ENCODE data around the gene PDE9A. TPM values are rescaled to one million over a fixed set of nuclear protein-coding genes. Genes with fewer than 3 reads are reported as not detected.
"Not testable (repeated sequence)": the region's sequence is repeated elsewhere in the genome, so short reads cannot be mapped to it uniquely, and the experiment has no call there.

The PDE9A gene
- polyA plus RNA-seq, 3 donors: 5.6 to 13.6 (median 6.2) TPM

DNA sequence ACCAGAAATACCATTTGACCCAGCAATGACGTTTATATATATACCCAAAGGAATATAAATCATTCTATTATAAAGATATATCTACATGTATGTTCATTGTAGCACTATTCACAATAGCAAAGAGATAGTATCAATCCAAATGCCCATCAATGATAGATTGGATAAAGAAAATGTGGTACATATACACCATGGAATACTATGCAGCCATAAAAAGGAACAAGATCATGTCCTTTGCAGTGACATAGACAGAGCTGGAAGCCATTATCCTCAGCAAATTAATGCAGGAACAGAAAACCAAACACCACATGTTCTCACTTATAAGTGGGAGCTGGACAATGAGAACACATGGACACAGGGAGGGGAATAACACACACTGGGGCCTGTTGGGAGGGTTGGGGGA is 55.5 kb downstream of the PDE9A start:
- H3K27ac ChIP-seq (ENCODE audit: low read depth, low read length): not testable (repeated sequence)
- WGBS, 3 donors: 87 to 90% (median 89%) methylated on average over 1 of the region's 1 CpG

DNA sequence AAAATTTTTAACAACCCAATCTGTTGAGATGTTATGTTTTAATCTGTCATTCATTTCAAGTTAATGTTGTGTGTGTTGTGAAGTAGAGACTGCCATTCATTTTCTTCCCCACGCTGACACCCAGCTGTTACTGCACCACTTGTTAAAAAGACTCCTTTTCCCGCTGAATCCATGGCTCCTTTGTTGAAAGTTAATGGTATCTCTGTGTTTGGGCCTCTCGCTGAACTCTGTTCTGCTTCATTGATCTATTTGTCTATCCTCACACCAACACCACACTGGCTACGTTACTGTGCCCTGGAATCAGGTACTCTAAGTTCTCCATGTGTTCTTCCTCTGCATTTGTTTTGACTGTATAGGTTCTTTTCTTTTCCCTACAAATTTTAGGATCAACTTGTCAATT is 58.2 kb downstream of the PDE9A start:
- H3K27ac ChIP-seq (ENCODE audit: low read depth, low read length): no peak overlapping the region
- 36 to 90% (median 88%) methylated on average over 4 of the region's 4 CpGs for whole genome bisulfite sequencing, 3 donors

DNA sequence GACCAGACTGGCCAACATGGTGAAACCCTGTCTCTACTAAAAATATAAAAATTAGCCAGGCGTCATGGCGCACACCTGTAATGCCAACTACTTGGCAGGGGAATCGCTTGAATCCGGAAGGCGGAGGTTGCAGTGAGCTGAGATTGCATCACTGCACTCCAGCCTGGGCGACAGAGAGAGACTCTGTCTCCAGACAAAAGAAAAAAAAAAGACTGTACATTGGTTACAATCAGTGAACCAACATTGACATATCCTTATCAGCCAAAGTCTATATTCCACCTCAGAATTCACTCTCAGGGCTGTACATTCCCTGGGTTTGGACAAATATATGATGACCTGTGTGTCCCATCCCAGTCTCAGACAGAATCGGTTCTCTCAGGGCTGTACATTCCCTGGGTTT is 62.0 kb downstream of the PDE9A start:
- H3K27ac ChIP-seq (ENCODE audit: low read depth, low read length): not testable (repeated sequence)
- WGBS, 3 donors: 81 to 97% (median 92%) methylated on average over 7 of the region's 7 CpGs

DNA sequence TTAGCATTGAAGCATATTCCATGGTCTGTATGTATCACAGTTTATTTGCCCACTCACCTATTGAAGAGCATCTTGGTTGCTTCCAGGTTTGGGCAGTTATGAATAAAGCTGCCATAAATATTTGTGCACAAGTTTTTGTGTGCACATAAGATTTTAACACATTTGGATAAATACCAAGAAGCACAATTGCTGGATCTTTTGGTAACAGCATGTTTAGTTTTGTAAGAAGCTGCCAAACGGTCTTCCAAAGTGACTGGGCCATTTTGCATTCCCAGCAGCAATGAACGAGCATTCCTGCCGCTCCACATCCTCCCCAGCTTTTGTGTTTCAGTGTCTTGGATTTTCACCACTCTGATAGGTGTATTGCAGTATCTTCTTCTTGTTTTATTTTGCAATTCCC is 62.7 kb downstream of the PDE9A start:
- WGBS, 3 donors: 82 to 89% (median 89%) methylated on average over 3 of the region's 3 CpGs
- H3K27ac ChIP-seq (ENCODE audit: low read depth, low read length): no peak overlapping the region

DNA sequence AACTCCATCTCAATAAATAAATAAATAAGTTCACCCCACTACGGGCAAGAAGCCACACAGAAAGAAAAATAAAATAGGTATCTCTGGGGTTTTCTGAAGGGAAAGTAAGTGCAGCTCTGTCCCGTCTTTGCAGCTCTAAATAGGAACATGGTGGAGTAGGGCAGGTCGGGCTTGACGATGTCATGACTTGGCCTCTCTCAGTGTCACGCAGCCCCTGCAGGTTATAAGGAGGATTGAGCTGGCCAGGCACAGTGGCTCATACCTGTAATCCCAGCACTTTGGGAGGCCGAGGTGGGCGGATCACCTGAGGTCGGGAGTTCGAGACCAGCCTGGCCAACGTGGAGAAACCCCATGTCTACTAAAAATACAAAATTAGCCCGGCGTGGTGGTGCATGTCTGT is 67.1 kb downstream of the PDE9A start:
- H3K27ac ChIP-seq (ENCODE audit: low read depth, low read length): not testable (repeated sequence)
- 87 to 92% (median 88%) methylated on average over 12 of the region's 12 CpGs for WGBS, 3 donors

DNA sequence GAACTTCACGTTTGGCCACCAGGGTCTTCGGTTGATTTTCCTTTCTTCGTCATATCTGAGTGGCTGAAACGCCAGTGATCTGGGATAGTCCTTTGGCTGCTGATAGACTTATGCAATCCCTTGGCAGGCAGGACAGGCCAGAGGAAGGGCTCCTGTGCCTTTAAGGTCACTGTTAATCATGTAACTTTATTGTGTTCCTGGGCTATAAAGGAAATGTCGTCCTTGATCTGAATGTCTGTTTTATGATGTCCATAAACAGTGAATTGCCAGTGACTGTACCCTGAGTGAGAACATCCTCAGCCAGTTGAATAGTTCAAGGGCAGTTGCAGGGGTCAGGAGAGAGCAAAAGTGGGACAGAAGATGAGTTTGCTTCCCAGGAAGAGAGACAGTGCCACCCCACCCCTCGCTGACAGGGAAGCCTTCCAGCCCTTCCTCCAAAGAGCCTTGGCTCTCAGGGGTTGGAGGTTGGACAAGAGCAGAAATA is 68.0 kb downstream of the PDE9A start:
- no peak overlapping the region for H3K27ac ChIP-seq (ENCODE audit: low read depth, low read length)
- WGBS, 3 donors: 34 to 52% (median 36%) methylated on average over 6 of the region's 6 CpGs

DNA sequence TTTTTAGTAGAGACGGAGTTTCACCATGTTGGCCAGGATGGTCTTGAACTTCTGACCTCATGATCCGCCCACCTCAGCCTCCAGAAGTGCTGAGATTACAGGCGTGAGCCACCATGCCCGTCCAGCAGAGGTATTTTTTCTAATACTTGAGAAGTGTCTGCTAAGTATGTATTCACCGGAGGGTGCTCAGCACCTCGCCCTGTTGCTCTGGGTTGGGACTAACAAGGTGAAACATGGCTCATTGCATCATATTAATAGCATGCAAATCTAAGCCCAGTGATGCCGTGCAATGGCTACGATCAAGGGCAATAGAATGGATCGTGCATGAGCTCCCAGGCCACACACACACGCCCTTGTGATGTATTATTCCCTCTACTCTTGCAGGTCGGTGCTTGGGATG is 68.7 kb downstream of the PDE9A start:
- no peak overlapping the region for H3K27ac ChIP-seq (ENCODE audit: low read depth, low read length)
- WGBS, 3 donors: 78 to 91% (median 87%) methylated on average over 11 of the region's 11 CpGs

DNA sequence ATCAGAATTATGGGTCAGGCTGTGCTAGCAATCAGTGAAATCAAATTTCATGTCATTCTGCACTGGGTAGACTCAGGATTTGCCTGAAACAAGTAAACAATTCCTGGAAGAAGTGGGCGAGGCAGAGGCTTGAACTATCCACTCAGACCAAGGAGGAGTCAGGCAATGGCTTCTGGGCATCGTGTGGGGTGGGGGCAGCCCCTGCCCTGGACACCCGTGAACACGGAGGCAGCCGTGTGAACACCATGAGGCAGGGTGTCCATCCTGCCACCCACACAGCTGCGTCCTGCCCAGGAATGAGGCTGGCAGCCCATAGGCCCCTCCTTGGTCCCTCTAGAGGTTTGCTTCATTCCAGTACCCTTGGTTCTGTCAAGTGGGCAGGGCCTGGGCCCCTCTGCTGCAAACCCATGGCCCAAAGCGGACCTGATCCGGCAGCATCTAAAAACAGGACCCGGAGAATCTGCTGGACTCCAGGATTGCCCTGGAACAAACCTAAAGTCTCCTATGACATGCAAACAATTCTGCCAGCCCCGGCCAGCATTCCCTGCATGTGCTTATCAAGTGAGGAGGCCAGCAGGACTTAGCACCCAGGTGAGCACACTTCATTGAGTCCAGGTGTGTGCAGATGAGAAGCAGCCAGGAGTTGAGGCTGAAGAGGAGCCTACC is 69.5 kb downstream of the PDE9A start:
- WGBS, 3 donors: 70 to 76% (median 70%) methylated on average over 10 of the region's 10 CpGs
- no peak overlapping the region for H3K27ac ChIP-seq (ENCODE audit: low read depth, low read length)

DNA sequence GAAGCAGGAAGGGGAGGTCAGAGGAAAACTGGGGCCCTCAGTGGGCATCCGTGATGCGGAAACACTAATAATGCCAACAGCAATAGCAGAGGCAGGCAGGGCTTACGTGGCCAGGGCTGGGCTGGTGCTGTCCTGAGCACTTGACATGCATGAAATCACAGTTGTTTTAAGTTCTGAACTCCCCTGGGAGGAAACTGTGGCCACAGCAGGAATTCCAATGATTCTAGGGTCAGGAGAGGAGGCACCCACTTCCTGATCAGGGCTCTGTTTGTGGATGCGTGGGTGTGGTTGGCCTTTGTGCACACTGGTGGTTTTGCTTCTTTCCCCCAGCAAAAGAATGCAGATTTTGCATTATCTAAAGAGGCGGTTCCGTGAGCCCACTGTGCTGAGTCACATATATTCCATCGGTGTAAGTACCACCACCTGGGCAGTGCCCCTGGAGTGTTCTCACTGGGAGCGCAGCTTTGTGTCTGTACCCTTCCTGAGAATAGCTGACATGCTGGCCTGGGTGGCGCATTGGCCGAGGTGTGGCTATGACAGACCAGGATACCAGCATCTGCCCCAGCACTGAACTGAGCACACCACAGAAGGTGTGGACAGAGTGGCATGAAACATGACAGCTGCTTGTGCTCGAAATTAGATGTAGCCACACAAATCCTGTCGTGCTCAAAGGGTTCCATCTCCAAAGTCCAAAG is 71.0 kb downstream of the PDE9A start:
- WGBS, 3 donors: 50 to 73% (median 63%) methylated on average over 12 of the region's 12 CpGs
- H3K27ac ChIP-seq (ENCODE audit: low read depth, low read length): no peak overlapping the region

DNA sequence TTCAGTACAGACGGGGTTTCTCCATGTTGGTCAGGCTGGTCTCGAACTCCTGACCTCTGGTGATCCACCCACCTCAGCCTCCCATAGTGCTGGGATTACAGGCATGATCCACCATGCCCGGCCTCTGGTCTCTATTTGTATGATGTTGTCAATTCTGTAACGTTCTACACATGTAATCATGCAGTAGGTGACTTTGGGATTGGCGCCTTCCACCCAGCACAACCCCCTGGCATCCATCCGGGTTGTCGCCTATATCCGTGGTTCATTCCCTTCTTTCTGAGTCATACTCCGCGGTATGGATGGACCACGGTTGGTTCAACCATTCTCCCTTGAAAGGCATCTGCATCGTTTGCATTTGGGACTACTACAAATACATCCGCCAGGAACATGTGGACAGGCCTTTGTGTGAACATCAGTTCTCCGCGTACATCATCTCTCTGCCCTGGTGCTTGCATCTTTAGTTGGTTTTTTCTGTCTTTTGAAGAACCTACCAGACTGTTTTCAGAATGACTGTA is 72.1 kb downstream of the PDE9A start:
- 91 to 96% (median 95%) methylated on average over 15 of the region's 15 CpGs for WGBS, 3 donors
- no peak overlapping the region for H3K27ac ChIP-seq (ENCODE audit: low read depth, low read length)

DNA sequence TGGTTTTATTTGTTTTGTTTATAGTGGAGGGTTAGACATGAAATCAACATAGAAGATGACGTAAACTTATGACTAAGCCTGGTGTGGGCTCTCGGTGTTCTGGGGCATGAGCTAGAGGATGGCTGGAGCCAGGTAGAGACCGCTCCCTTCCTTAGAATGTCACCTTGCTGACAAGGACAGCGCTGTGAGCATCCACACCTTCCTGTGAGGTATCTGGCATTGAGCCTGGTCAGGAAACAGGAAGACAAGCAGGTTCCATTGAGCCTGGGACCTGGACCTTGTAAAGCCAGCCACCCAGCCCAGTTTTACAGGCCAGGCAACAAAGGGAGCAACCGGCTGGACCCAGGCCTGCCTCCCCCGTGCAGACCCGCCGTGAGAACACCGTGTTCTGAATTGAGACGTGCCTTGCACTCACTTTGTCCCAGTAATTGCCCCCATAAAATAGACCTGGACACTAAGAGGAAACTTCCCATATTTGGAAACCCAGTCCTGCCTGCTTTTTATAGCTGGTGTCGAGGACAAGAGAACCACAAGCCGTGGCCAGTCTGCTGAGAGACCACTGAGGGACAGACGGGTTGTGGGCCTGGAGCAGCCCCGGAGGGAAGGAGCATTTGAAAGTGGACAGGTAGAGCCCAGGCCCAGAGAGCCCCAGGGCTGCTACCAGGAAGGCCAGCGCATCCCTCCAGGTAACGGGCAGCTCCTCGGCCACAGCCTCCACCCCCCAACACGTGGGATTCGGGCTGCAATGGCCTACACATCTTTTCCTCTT is 78.0 kb downstream of the PDE9A start:
- 72 to 84% (median 73%) methylated on average over 19 of the region's 19 CpGs for WGBS, 3 donors
- H3K27ac ChIP-seq (ENCODE audit: low read depth, low read length): no peak overlapping the region

DNA sequence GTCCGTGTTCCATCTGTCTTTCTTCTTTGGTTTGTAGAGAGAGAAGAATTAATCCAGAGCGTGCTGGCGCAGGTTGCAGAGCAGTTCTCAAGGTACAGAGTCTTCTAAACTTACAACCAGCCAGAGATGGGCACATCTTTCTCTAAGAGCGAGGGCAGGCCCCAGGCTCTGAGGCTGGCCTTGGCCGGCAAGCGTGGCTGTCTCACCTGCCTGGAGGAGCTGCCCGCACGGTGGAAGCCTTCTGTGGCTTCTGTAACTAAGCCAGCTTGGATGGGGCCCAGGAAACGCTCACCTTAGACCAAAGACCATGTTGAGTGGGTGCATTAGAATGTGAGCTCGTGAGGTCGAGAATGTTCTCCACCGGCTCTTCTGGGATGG is 78.6 kb downstream of the PDE9A start:
- no peak overlapping the region for H3K27ac ChIP-seq (ENCODE audit: low read depth, low read length)
- 93 to 96% (median 96%) methylated on average over 12 of the region's 12 CpGs for WGBS, 3 donors

DNA sequence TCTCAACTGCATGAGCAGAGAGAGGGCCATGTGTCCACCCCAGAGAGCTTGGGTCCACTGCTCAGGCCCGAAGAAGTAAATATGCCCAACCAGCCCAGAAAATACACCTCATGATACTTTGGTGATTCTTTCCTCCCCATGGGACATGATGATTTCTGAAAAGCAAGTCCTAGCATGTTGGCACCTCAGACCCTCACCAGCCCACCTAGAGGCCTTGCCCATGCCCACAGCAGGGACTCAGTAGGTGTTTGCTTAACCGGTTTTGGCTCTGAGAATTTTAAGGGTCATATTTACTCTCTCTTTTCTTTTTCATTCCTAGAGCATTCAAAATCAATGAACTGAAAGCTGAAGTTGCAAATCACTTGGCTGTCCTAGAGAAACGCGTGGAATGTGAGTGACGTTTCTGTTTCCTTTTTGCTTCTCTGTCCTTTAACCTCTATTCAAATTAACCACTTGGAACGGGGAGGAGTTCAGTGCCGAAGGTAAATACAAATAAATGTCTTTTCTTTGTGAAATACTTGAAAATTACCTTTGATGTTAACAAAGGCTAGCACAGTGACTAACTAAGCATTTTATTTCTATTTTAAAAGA is 79.7 kb downstream of the PDE9A start:
- WGBS, 3 donors: 52 to 75% (median 69%) methylated on average over 7 of the region's 7 CpGs
- no peak overlapping the region for H3K27ac ChIP-seq (ENCODE audit: low read depth, low read length)

DNA sequence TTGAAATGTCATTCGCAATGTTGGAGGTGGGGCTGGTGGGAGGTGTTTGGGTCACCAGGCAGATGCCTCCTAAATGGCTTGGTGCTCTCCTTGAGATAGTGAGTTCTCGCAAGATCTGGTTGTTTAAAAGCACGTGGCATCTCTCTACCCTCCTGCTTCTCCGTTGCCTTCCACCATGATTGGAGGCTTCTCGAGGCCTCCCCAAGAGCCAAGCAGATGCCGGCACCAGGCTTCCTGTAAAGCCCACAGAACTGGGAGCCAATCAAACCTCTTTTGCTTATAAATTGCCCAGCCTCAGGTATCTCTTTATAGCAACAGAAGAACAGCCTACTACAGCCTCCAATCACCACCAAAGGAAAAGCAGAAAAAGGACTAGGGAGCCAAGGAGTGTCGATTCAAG is 80.5 kb downstream of the PDE9A start:
- WGBS, 3 donors: 87 to 97% (median 94%) methylated on average over 7 of the region's 7 CpGs
- H3K27ac ChIP-seq (ENCODE audit: low read depth, low read length): no peak overlapping the region

DNA sequence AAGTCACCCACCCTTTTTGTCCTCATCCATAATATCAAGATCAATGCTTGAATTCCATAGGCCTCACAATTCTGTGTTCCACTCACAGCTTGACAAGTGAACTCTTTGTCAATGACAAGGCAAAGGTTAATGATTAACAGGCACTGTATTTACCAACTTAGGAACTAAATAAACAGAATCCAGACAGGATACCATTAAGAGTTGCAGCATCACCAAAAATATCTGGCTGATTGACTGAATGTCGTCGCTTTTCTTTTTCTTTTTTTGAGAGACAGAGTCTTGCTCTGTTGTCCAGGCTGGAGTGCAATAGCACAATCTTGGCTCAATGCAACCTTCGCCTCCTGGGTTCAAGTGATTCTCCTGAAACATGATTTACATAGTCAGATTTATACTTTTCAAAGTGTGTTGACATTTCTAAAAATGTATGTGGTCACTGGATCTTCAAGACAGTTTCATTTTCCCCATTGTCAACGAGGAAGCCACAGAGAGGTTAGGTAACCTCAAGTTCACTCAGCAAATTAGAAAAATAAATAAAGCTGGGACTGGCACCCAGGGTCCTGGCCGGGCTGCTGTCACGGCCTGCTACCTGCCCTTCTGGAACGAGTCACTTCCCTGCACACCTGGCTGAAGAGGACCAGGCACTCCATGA is 81.0 kb downstream of the PDE9A start:
- no peak overlapping the region for H3K27ac ChIP-seq (ENCODE audit: low read depth, low read length)
- 46 to 75% (median 59%) methylated on average over 7 of the region's 7 CpGs for WGBS, 3 donors

DNA sequence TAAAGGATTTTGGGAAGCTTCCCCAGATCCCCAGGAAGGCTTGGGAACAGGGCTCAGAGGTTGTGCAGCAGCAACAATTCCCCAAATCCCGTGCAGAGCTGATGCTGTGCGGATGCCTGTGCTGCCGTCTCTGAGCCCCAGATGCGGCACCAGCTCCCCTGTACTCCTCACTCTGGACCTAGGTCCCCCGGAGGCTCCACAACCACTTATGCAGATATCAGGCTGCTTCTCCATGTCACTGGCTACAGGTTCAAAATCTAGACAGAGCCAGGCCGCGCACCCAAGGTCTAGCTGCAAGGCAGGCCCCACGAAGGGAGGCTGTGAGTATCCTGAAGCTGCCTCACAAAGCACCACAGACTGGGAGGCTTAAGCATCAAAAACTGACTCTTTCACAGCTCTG is 81.6 kb downstream of the PDE9A start:
- no peak overlapping the region for H3K27ac ChIP-seq (ENCODE audit: low read depth, low read length)
- WGBS, 3 donors: 84 to 96% (median 94%) methylated on average over 8 of the region's 8 CpGs

DNA sequence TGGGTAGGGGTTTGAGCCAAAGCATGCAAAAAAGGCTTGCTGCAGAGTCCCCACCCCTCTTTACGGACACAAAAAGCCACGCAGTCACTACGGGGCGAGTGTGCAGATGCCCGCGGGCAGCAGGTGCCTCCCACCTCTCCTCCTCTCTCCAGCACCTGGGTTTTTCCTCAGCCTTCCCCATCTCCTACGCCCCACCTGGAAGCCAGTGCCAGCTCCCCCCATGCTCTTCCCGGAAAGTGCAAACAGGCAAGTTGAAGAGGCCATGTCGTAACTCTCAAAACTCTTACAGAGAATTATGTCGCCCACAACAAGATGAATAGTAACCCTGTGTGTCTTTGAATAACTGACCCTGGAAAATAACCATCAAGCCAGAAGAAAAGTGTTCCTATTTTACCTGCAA is 82.5 kb downstream of the PDE9A start:
- H3K27ac ChIP-seq (ENCODE audit: low read depth, low read length): no peak overlapping the region

DNA sequence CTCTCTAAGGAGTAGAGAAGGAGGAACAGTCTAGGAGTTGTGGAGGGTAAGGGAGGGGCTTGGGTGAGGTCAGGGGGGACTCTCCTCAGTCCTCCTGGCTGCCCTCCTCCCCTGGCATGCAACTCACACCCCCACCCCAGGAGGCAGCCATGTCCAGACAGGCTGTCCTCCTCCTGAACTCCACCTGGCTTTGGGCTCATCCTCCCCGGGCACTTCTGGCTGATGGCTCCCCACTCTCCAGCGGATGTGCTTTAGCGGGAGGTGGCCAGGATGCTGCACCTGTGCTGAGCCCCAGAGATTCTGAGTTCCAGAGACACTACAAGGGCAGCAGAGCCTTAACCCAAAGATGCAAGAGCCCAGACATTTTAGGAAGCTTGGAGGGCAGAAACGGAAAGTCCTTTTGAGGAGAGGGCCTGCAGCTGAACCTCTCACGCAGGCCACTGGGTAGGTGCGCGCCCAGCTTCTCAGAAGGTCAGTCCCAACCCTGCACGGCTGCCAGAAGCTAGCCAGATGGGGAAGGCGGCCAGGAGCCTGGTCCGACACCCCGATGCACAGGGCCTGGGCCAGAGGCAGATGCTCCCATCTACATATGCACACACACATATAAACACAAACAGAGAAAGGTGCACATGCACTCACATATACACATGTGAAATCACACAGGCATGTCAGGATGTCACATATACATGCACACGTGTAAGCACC is 83.4 kb downstream of the PDE9A start:
- 88 to 95% (median 92%) methylated on average over 12 of the region's 12 CpGs for WGBS, 3 donors
- H3K27ac ChIP-seq (ENCODE audit: low read depth, low read length): no peak overlapping the region

More for the DNA sequence above, 82.5 kb downstream of the PDE9A start:
- WGBS, 3 donors: 89 to 95% (median 90%) methylated on average over 10 of the region's 10 CpGs

Measured in adipose tissue (tissue), 3 donors.